Hippocampal formation (tissue), 2 donors: ENCODE results near the gene CRKL.
"Not testable (repeated sequence)": the region's sequence is repeated elsewhere in the genome, so short reads cannot be mapped to it uniquely, and the experiment has no call there.

ENCODE experiments used
- DNase-seq, 2 donors: peaks; one replicate each; lab custom pipeline; 2025; lab: John Stamatoyannopoulos, UW

CRKL gene

GRCh38 chr22:20916916-20917810 lies at the start of gene CRKL:
CRKL (plus strand) TSS chr22:20917407; CDS start chr22:20917935, 528 bp downstream.
- peak; percentile 95 to 96 for DNase-seq

DNA sequence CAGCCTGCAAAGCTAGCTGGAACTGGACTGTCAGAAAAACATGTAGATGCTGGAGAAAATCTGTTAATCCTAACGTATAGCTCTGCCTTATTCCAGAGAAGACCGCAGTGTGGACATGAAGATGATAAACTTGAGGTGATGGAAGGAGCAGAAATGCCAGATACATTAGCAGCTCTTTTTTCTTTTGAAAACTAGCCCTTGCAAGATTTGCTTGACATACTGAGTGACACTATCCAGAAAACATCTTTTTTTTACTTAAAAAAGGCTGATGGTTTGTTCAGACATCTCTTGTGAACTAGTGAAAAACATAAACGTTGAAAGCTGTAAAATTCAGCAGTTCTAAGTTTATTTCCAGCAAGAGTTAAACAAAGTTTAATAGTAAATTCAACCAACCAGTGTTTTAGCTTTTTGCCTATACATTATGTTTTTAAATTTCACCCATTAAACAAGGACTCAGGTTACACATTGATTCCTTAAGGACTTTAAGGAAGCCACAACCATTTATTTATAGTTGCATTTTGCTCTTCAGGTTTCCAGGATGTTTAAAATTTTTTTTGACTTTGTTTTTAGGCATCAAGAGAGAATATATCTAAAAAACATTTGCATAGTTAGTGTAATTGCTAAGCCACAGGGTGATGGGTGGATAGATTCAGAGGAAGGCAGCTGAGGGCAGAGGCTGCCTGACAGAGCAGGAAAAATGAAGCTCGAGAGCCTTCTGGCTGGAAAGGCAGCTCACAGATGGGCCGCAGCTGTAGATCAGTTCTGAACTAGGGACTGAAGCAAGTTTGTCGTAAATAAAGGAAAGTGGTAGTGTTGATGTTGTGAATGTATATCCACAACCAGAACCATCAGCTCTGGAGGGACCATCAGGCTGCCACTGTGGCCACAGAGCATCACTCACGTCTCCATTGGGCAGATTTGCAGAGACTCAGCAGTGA lies 48.9 kb upstream of the CRKL start:
- no peak for DNase-seq

DNA sequence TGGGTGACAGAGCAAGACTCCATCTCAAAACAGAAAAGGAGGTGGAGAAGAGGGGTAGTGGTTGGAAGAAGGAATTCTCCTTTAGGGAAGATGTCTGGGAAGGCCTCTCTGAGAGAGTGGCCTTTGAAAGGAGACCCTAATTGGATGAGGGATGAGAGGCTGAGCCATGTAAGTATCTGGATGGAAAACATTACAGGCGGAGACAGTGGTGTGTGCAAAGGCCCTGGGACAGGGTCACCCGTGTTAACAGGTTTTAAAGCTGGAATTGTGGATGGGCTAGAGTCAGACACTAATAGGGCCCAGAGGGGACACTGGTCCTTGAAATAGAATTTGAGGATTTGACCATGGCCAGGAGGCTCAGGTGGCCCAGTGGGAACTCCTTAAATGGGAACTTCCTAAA lies 48.0 kb upstream of the CRKL start:
- no peak for DNase-seq

DNA sequence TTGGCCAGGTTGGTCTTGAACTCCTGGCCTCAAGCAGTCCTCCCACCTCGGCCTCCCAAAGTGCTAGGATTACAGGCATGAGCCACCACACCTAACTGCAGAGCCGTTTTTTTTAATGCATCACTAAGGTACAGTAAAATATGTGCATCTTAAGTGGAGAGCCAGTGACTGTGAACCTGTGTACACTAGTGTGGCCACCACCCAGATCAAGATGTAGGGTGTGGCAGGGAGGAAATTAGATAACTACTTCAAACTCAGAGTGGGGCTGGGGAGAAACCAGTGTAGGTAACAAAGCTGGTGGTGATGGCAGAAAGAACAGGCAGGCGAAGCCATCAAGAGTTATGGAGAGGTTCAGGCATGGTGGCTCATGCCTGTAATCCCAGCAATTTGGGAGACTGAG lies 44.0 kb upstream of the CRKL start:
- no peak for DNase-seq

GRCh38 chr22:20875296-20875695 lies 41.9 kb upstream of the CRKL start:
- DNase-seq: no peak

- DNase-seq: no peak
These were observed 39.5 kb upstream of the CRKL start for GRCh38 chr22:20877715-20878114.

DNA sequence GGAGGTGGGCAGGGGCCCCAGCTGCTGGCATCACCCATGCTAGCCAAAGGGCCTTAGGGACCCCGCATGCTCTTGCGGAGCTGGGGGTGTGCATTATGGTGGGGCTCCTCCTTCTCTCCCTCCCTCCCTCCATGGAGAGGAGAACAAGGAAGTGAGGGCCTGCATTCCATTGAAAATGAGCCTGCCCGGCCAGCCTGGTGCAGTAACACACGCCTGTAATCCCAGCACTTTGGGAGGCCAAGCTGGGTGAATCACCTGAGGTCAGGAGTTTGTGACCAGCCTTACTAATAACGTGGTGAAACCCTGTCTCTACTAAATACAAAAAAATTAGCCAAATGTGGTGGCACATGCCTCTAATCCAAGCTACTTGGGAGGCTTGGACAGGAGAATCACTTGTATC lies 36.0 kb upstream of the CRKL start:
- DNase-seq: no peak

- DNase-seq: no peak
These were observed 35.1 kb upstream of the CRKL start for GRCh38 chr22:20881869-20882815.

- DNase-seq: no peak
These were observed 34.4 kb upstream of the CRKL start for GRCh38 chr22:20882855-20883254.

GRCh38 chr22:20884454-20884853 lies 32.8 kb upstream of the CRKL start:
- DNase-seq: no peak

DNA sequence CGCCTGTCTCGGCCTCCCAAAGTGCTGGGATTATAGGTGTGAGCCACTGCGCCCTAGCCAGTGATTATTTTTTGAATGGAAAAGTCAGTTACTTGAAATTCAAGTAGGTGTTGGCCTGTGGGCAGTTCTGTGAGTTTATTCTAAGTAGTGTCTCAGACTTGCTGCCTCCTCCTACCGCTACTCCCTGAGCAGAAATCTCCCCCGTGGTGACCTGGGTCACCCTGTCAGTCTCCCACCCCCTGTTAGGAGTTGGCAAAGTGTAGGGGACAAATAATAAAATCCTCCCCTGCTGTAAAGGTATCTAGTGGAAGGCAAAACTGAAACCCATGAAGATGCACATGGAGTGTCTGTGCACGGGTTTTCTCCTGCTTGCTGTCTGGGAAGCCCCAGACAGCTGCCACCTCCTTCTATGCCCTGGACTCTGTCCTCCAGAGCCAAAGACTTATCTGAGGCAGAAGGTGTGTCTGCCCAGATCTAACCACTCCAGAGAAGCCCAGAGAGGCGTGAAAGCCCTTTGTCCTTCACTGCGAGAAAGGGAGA lies 32.1 kb upstream of the CRKL start:
- DNase-seq: no peak

DNA sequence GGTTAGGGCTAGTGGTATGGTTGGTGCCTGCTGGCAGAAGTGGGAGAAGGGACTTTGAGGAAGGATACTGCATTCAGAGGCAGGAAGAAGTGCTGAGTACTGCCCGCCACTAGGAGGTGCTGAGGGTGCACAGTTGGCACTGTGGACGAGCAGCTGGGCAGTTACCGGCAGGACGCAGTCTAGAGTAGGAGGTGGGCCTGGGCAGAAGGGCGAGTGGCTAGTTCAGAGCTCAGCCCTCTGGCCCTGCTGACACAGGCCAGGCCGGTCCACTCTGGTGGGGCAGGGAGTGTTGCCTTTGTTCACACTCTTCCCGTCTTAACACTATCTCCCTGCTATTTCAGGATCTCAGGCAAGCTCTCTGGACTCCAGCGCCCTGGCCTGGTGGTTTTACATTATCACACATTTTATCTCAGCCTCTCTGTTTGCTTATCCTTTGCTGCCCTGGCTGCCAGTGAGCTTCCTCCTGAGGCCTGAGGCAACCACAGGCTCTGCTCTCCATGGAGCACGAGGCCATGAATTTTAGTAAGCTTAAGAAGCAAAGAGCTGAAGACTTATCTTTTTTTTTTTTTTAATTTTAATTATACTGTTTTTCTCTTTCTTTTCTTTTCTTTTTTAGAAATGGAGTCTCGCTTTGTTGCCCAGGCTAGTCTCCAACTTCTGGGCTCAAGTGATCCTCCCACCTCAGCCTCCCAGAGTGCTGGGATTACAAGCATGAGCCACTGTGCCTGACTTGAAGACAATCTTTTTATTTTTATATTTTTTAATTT lies 31.5 kb upstream of the CRKL start:
- DNase-seq: peak; percentile 61 to 75

DNA sequence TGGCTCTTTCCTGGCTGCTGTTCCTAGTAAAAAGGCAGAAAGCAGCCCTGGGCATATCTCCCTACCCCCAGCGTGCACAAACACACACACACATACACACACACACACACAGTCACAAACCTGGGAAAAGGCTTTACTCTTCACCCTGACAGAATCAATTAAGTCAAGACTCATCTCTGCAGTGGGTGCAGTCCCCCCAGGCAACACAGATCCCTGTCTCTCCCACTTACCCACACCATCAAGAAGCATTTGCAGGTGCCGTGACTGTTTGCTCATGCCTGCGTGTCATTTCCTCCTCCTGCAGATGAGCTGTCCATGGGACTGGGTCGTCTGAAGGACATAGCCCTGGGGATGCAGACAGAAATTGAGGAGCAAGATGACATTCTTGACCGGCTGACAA lies 29.8 kb upstream of the CRKL start:
- DNase-seq: no peak

GRCh38 chr22:20889025-20889704 lies 28.0 kb upstream of the CRKL start:
- no peak for DNase-seq

DNA sequence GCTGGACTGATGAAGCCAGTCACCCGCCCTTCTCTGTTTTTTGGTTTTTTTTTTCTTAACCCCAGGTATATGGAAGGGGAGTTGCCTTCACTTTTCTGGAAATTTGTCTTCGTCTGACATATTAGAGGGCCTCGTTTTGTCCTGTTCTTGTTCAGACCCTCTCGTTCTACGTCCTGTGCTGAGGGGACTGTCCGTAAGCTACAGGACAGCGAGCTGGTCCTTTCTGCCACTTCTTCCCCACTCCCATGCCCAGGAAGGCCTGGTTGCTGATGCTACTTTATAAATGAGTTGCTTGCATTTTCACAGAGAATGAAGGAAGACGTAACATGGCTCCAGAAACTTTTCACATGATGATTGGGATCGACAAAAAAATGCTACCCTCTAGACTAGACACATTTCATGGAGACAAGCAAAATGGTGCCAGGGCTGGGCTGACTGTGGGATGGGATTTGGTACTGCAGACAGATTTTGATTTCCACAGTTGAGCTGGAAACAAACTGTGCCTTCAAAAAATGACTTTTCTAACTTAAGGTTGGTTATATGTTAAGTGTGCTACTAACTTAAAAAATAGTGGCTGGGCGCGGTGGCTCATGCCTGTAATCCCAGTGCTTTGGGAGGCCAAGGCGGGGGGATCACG lies 27.2 kb upstream of the CRKL start:
- DNase-seq: no peak

- no peak for DNase-seq
These were observed 26.2 kb upstream of the CRKL start for GRCh38 chr22:20890975-20891374.

- DNase-seq: not testable (repeated sequence)
These were observed 19.5 kb upstream of the CRKL start for GRCh38 chr22:20897737-20898136.

GRCh38 chr22:20899827-20900423 lies 17.3 kb upstream of the CRKL start:
- DNase-seq: no peak
